Fibroblast of lung (primary cell): ENCODE measurements around the gene JAZF1. TPM values are rescaled to one million over a fixed set of nuclear protein-coding genes. Genes with fewer than 3 reads are reported as not detected.

Source experiments
- DNase-seq, 2 donors: peaks; one replicate each; pipeline versions ENCODE4 v3.0.0 to v3.0.0-alpha.2; 2010; ENCODE audit warnings: low read depth in 2 of 2
- H2AFZ ChIP-seq: 2 replicates; pipeline ENCODE4 v1.5.1; 2012; ENCODE audit warnings: low read length, control low read depth, inconsistent platforms
- H3K27ac ChIP-seq: 2 replicates; pipeline ENCODE4 v1.5.1; 2011; ENCODE audit warnings: low read length, control low read depth; ENCODE audit not compliant: insufficient read depth
- H3K27me3 ChIP-seq: 2 replicates; pipeline ENCODE4 v1.5.1; 2011; ENCODE audit warnings: mild to moderate bottlenecking, low read length; ENCODE audit not compliant: control insufficient read depth, insufficient read depth
- H3K36me3 ChIP-seq: 2 replicates; pipeline ENCODE4 v1.5.1; 2011; ENCODE audit warnings: low read length; ENCODE audit not compliant: control insufficient read depth, insufficient read depth
- H3K4me1 ChIP-seq: 2 replicates; pipeline ENCODE4 v1.5.1; 2011; ENCODE audit warnings: low read length; ENCODE audit not compliant: control insufficient read depth, insufficient read depth; ENCODE audit errors: extremely low read depth
- H3K4me2 ChIP-seq: 2 replicates; pipeline ENCODE4 v1.5.1; 2011; ENCODE audit warnings: low read length, control low read depth; ENCODE audit not compliant: insufficient read depth; ENCODE audit errors: extremely low read depth
- H3K4me3 ChIP-seq, 4 experiments: fragments of 200-600 bp in 1 of 4; sonication (generic) in 1 of 4; replicated peaks in 1 of 4; 2 replicates each; pipeline ENCODE4 v1.5.1; 2011 to 2016; ENCODE audit warnings: low read length in 4 of 4, low read depth in 3 of 4, mild to moderate bottlenecking in 3 of 4, control low read depth in 2 of 4, inconsistent platforms in 1 of 4, mixed read lengths in 1 of 4; ENCODE audit not compliant: insufficient read depth in 1 of 4; ENCODE audit errors: control extremely low read depth in 1 of 4
- H3K79me2 ChIP-seq: 2 replicates; pipeline ENCODE4 v1.5.1; 2012; ENCODE audit warnings: mild to moderate bottlenecking, low read length, inconsistent platforms; ENCODE audit not compliant: control insufficient read depth, insufficient read depth
- H3K9ac ChIP-seq: 2 replicates; pipeline ENCODE4 v1.5.1; 2011; ENCODE audit warnings: mild to moderate bottlenecking, low read length, control low read depth; ENCODE audit not compliant: insufficient read depth
- H3K9me3 ChIP-seq: 2 replicates; pipeline ENCODE4 v1.5.1; 2012; ENCODE audit warnings: low read depth, low read length; ENCODE audit not compliant: control insufficient read depth, insufficient read depth
- H4K20me1 ChIP-seq: 2 replicates; pipeline ENCODE4 v1.5.1; 2011; ENCODE audit warnings: low read length; ENCODE audit not compliant: control insufficient read depth, insufficient read depth; ENCODE audit errors: extremely low read depth
- EZH2 ChIP-seq: IDR thresholded peaks from 2 replicates; pipeline ENCODE4 v1.5.1; 2012; ENCODE audit warnings: low read length, control low read depth, mild to moderate bottlenecking; ENCODE audit errors: missing control alignments
- polyA plus RNA-seq, 2 donors: library from polyadenylated mRNA; depleted of rRNA in 1 of 2; stranded (reverse) in 1 of 2; unstranded in 1 of 2; fragments of >200 nt; gene quantifications; 2 replicates each; pipeline ENCODE4 v1.2.1, GENCODE V29; 2011 to 2012; ENCODE audit warnings: missing spikeins in 1 of 2
- total RNA-seq: library from RNA; depleted of rRNA; stranded (reverse); fragments of >200 nt; gene quantifications from 2 replicates; pipeline ENCODE4 v1.2.1, GENCODE V29; 2014
- TF ChIP-seq, protein P1 (sequence below), 2 donors: IDR thresholded peaks in 1 of 2; conservative IDR thresholded peaks in 1 of 2; 1 replicate in 1 of 2; 2 replicates in 1 of 2; pipeline ENCODE4 v1.5.1; 2011 to 2012; ENCODE audit warnings: low read length in 2 of 2, control low read depth in 1 of 2, inconsistent platforms in 1 of 2, low read depth in 1 of 2, mild to moderate bottlenecking in 1 of 2

Gene JAZF1
- total and polyA plus RNA-seq, 2 donors (not counting 1 experiment from before 2014, with no cell fraction given) = 9.1 to 9.3 TPM

DNA sequence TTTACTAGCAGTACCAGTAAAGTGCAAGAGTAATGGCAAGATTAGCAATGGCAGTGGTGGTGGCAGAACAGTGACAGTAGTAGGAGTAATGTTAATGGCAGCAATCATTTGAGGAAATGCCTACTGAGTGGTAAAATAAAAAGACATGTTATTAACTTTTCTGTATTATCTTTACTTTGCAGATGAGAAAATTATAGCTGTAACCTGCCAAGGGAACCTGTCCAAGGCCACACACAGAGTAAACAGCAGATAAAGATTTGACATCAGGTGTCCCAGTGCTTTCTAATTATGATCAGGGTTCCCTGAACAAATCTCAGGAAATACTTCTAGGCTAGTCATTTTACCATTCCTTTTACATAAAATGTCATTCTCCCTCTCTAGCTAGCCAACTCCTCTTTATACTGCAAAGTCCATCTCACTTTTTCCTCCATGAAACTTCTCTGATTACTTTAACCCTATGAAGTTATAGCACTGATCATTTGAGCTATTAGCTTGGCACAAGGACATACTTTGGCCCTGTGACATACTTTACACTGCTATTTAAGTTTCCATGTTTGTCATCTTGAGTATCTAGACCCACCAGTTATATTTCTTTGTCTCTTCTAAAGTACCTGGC lies 221.6 kb downstream of the JAZF1 start:
- no peak for DNase-seq
- H3K79me2 ChIP-seq = no peaks in the 10 kb centered on the region
- no peaks in the 10 kb centered on the region for H3K9me3 ChIP-seq
- no peak overlapping the region for H3K27ac ChIP-seq
- H3K27me3 ChIP-seq = no peaks in the 10 kb centered on the region
- TF ChIP-seq, protein P1, sequence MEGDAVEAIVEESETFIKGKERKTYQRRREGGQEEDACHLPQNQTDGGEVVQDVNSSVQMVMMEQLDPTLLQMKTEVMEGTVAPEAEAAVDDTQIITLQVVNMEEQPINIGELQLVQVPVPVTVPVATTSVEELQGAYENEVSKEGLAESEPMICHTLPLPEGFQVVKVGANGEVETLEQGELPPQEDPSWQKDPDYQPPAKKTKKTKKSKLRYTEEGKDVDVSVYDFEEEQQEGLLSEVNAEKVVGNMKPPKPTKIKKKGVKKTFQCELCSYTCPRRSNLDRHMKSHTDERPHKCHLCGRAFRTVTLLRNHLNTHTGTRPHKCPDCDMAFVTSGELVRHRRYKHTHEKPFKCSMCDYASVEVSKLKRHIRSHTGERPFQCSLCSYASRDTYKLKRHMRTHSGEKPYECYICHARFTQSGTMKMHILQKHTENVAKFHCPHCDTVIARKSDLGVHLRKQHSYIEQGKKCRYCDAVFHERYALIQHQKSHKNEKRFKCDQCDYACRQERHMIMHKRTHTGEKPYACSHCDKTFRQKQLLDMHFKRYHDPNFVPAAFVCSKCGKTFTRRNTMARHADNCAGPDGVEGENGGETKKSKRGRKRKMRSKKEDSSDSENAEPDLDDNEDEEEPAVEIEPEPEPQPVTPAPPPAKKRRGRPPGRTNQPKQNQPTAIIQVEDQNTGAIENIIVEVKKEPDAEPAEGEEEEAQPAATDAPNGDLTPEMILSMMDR (conservative IDR thresholded peaks at IDR 0.05 in 1 of 2, IDR thresholded peaks at IDR 0.05 in 1 of 2; ENCODE audit: low read depth in 1 of 2, low read length in 2 of 2) = no peak
- TF ChIP-seq EZH2 = no peak
- no peak overlapping the region for H3K9ac ChIP-seq
- no peaks in the 10 kb centered on the region for H4K20me1 ChIP-seq
- no peak overlapping the region for H2AFZ ChIP-seq
- no peak overlapping the region for H3K4me2 ChIP-seq
- H3K4me3 ChIP-seq = no peak overlapping the region
- no peaks in the 10 kb centered on the region for H3K4me1 ChIP-seq
- H3K36me3 ChIP-seq = no peaks in the 10 kb centered on the region

DNA sequence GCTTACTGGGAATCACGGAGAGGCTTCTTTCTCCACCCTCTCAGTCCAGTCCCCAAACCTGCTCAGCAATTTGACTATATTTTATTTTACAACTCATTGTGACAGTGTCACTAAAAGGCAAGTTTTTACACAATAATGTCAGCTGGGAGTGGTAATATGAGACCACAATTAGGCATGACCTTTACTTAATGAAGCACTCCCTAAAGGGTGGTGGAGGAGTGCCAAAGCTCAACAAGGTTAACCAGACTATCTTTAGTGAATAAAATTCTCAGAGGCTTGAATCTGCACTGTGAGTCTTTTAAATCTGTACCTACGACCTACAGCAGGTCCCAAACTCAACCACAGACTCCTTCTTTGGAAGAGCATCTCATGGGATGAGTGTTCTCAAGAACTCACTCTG lies 225.0 kb downstream of the JAZF1 start:
- Histone ChIP-seq H3K36me3 (no peaks in the 10 kb centered on the region), H3K79me2 (no peaks in the 10 kb centered on the region), H3K4me2 (no peak overlapping the region), H3K9me3 (no peaks in the 10 kb centered on the region), H3K9ac (no peak overlapping the region), H3K4me3 (no peak overlapping the region), H3K4me1 (no peaks in the 10 kb centered on the region), H4K20me1 (no peaks in the 10 kb centered on the region), H2AFZ (no peak overlapping the region), H3K27me3 (no peaks in the 10 kb centered on the region), H3K27ac (no peak overlapping the region)
- no peak for TF ChIP-seq EZH2
- TF ChIP-seq, protein P1 (conservative IDR thresholded peaks at IDR 0.05 in 1 of 2, IDR thresholded peaks at IDR 0.05 in 1 of 2; ENCODE audit: low read depth in 1 of 2, low read length in 2 of 2) = no peak
- no peak for DNase-seq

DNA sequence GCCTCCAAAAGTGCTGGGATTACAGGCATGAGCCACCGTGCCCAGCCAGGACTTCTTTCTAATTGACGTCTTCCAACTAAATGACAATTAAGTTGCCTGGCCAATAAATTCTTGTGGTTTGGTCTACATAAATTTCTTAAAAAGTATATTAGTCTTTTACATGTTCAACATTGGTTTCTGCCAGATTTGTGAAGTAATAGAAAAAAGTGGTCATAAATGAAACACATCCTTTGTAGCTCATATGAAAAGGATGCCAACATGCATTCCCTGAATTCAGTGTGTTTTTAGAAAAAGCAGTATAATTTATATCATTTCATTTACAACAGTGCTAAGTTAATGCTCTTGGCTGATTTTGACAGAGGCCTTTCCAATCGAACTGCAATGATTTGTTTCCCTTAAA lies 225.6 kb downstream of the JAZF1 start:
- no peaks in the 10 kb centered on the region for H4K20me1 ChIP-seq
- H3K4me3 ChIP-seq = no peak overlapping the region
- H3K79me2 ChIP-seq = no peaks in the 10 kb centered on the region
- H3K4me1 ChIP-seq = no peaks in the 10 kb centered on the region
- H3K9ac ChIP-seq = no peak overlapping the region
- no peaks in the 10 kb centered on the region for H3K36me3 ChIP-seq
- no peak overlapping the region for H3K27ac ChIP-seq
- no peak overlapping the region for H2AFZ ChIP-seq
- H3K4me2 ChIP-seq = no peak overlapping the region
- DNase-seq = peak in 1 of 2 donors; percentile 19
- no peaks in the 10 kb centered on the region for H3K9me3 ChIP-seq
- TF ChIP-seq EZH2 = no peak
- TF ChIP-seq, protein P1 (conservative IDR thresholded peaks at IDR 0.05 in 1 of 2, IDR thresholded peaks at IDR 0.05 in 1 of 2; ENCODE audit: low read depth in 1 of 2, low read length in 2 of 2) = no peak
- H3K27me3 ChIP-seq = no peaks in the 10 kb centered on the region
